HepG2 (cell line): Measurements from ENCODE around the gene DERL2. TPM values are rescaled to one million over a fixed set of nuclear protein-coding genes. Genes with fewer than 3 reads are reported as not detected.

ENCODE experiments used
- CHD2 ChIP-seq: IDR thresholded peaks from 2 replicates; pipeline ENCODE4 v1.6.1; 2011; ENCODE audit warnings: low read depth, low read length, improper control_type of control experiment
- FOSL1 ChIP-seq: sonication (generic); formaldehyde crosslinking; IDR thresholded peaks from 2 replicates; pipeline ENCODE4 v1.9.0; 2021; ENCODE audit warnings: missing genetic modification reagents, borderline replicate concordance
- FUBP1 ChIP-seq: sonication (generic); formaldehyde crosslinking; IDR thresholded peaks from 2 replicates; pipeline ENCODE4 v1.5.1; 2020; ENCODE audit warnings: missing genetic modification reagents, mild to moderate bottlenecking, borderline replicate concordance
- HNF1A ChIP-seq, 2 experiments: sonication (generic) in 1 of 2; formaldehyde crosslinking in 1 of 2; IDR thresholded peaks; 2 replicates each; pipeline versions ENCODE4 v1.4.0 to v1.6.1; 2016 to 2020; ENCODE audit warnings: borderline replicate concordance in 1 of 2, low read depth in 1 of 2, mild to moderate bottlenecking in 1 of 2, missing genetic modification reagents in 1 of 2
- LCORL ChIP-seq, 2 experiments: fragments of 450-650 bp in 1 of 2; sonication (generic) in 1 of 2; formaldehyde crosslinking in 1 of 2; IDR thresholded peaks; 2 replicates each; pipeline versions ENCODE4 v1.5.0 to v1.6.1; 2017 to 2020; ENCODE audit warnings: antibody characterized with exemption in 1 of 2, missing genetic modification reagents in 1 of 2
- RXRA ChIP-seq: sonication (generic); formaldehyde crosslinking; IDR thresholded peaks from 2 replicates; pipeline ENCODE4 v1.5.1; 2020; ENCODE audit warnings: missing genetic modification reagents
- TEF ChIP-seq: sonication (generic); formaldehyde crosslinking; IDR thresholded peaks from 2 replicates; pipeline ENCODE4 v1.5.0; 2020; ENCODE audit warnings: missing genetic modification reagents
- ZNF10 ChIP-seq: sonication (generic); formaldehyde crosslinking; IDR thresholded peaks from 2 replicates; pipeline ENCODE4 v1.4.0; 2020; ENCODE audit warnings: mild to moderate bottlenecking, low read depth, missing genetic modification reagents, borderline replicate concordance
- ZNF160 ChIP-seq: sonication (generic); formaldehyde crosslinking; IDR thresholded peaks from 2 replicates; pipeline ENCODE4 v1.8.0; 2022; ENCODE audit warnings: mild to moderate bottlenecking, inconsistent platforms, missing genetic modification reagents
- ZNF264 ChIP-seq: sonication (generic); formaldehyde crosslinking; IDR thresholded peaks from 2 replicates; pipeline ENCODE4 v1.4.0; 2020; ENCODE audit warnings: missing genetic modification reagents
- ZNF337 ChIP-seq: sonication (generic); formaldehyde crosslinking; IDR thresholded peaks from 2 replicates; pipeline ENCODE4 v1.5.1; 2020; ENCODE audit warnings: missing genetic modification reagents, low read depth, mild to moderate bottlenecking, borderline replicate concordance
- ZNF362 ChIP-seq: sonication (generic); formaldehyde crosslinking; IDR thresholded peaks from 2 replicates; pipeline ENCODE4 v1.4.0; 2020; ENCODE audit warnings: missing genetic modification reagents, mild to moderate bottlenecking, borderline replicate concordance
- ZNF382 ChIP-seq: sonication (generic); formaldehyde crosslinking; IDR thresholded peaks from 2 replicates; pipeline ENCODE4 v1.5.0; 2020; ENCODE audit warnings: missing genetic modification reagents, mild to moderate bottlenecking, borderline replicate concordance
- ZNF557 ChIP-seq: sonication (generic); formaldehyde crosslinking; IDR thresholded peaks from 2 replicates; pipeline ENCODE4 v1.4.0; 2020; ENCODE audit warnings: missing genetic modification reagents
- ZNF605 ChIP-seq: sonication (generic); formaldehyde crosslinking; IDR thresholded peaks from 2 replicates; pipeline ENCODE4 v1.8.0; 2022; ENCODE audit warnings: mild to moderate bottlenecking, missing genetic modification reagents
- ZNF660 ChIP-seq: sonication (generic); formaldehyde crosslinking; IDR thresholded peaks from 2 replicates; pipeline ENCODE4 v1.5.1; 2020; ENCODE audit warnings: mild to moderate bottlenecking, low read depth, missing genetic modification reagents, borderline replicate concordance
- ZNF703 ChIP-seq: sonication (generic); formaldehyde crosslinking; IDR thresholded peaks from 2 replicates; pipeline ENCODE4 v1.5.1; 2020; ENCODE audit warnings: missing genetic modification reagents, mild to moderate bottlenecking, moderate library complexity, borderline replicate concordance
- ZNF724P ChIP-seq: sonication (generic); formaldehyde crosslinking; IDR thresholded peaks from 2 replicates; pipeline ENCODE4 v1.8.0; 2022; ENCODE audit warnings: missing genetic modification reagents, borderline replicate concordance
- polyA plus RNA-seq, 8 experiments: library from polyadenylated mRNA; depleted of rRNA in 3 of 8; stranded (reverse) in 7 of 8; unstranded in 1 of 8; fragments of >200 nt; fragmentation: Illumina TruSeq in 4 of 8; extraction: Trizol in 4 of 8; gene quantifications; 2 replicates each; pipeline versions ENCODE4 v1.2.1 to v1.2.3, GENCODE V29; 2011 to 2016; ENCODE audit warnings: low read depth in 4 of 8, missing spikeins in 1 of 8, mixed read lengths in 1 of 8; ENCODE audit not compliant: insufficient read depth in 1 of 8
- total RNA-seq, 5 experiments: library from RNA; depleted of rRNA; stranded (reverse); fragments of >200 nt; fragmentation: Illumina TruSeq; extraction: Trizol; gene quantifications; 2 replicates each; pipeline ENCODE4 v1.2.3, GENCODE V29; 2016; ENCODE audit warnings: low read depth in 1 of 5

The DERL2 gene
- total and polyA plus RNA-seq, 2 of the 13 experiments (the other 11 are each of a cell fraction or from before 2014, with no cell fraction given), result 59.3 to 65.2 TPM

GRCh38 chr17:5516060-5516792 lies 30.2 kb upstream of the DERL2 start (continued):
- TF ChIP-seq FUBP1 (no peak), ZNF362 (CRISPR knock-in tag) (no peak), ZNF557 (CRISPR knock-in tag) (no peak), CHD2 (no peak), HNF1A (IDR thresholded peaks at IDR 0.05; ENCODE audit: low read depth) (no peak), HNF1A (CRISPR knock-in tag; IDR thresholded peaks at IDR 0.05; ENCODE audit: borderline replicate concordance) (no peak), LCORL (IDR thresholded peaks at IDR 0.05) (peak; percentile 96), LCORL (CRISPR knock-in tag; IDR thresholded peaks at IDR 0.05) (peak; percentile 94), ZNF264 (CRISPR knock-in tag) (peak; percentile 72), ZNF660 (CRISPR knock-in tag) (no peak), ZNF160 (no peak), ZNF10 (CRISPR knock-in tag) (no peak), ZNF724P (CRISPR knock-in tag) (no peak), ZNF337 (CRISPR knock-in tag) (peak; percentile 45; the same call in 1 of the 2 replicates), TEF (CRISPR knock-in tag) (no peak), ZNF605 (CRISPR knock-in tag) (no peak), RXRA (peak; percentile 53; the same call in 1 of the 2 replicates), FOSL1 (peak; percentile 90), ZNF382 (CRISPR knock-in tag) (no peak), ZNF703 (no peak)
